AG04449 (cell line): ENCODE measurements around the gene PAXIP1.

Source experiments
- CTCF ChIA-PET: fragments of 350-600 bp; formaldehyde crosslinking; extraction: SDS; loops from one replicate; lab custom pipeline; 2021; ENCODE audit warnings: antibody characterized with exemption; lab: Yijun Ruan, JAX
- POLR2A ChIA-PET: fragments of 400-600, 350-600 bp; formaldehyde crosslinking; extraction: SDS; loops from one replicate; lab custom pipeline; 2020; ENCODE audit warnings: antibody characterized with exemption, inconsistent platforms; lab: Yijun Ruan, JAX
- DNase-seq: peaks from one replicate; pipeline ENCODE4 v3.0.0-alpha.2; 2010; ENCODE audit warnings: low read depth, low spot score
- H3K4me3 ChIP-seq: 2 replicates; pipeline ENCODE4 v1.5.1; 2011; ENCODE audit warnings: low read depth, mild to moderate bottlenecking, control low read depth, low read length
- TF ChIP-seq, protein P1 (sequence below): IDR thresholded peaks from one replicate; pipeline ENCODE4 v1.5.1; 2011; ENCODE audit warnings: mild to moderate bottlenecking, moderate library complexity, low read length, control low read depth, inconsistent platforms; ENCODE audit not compliant: insufficient read depth; ENCODE audit errors: missing control alignments

The PAXIP1 gene

DNA sequence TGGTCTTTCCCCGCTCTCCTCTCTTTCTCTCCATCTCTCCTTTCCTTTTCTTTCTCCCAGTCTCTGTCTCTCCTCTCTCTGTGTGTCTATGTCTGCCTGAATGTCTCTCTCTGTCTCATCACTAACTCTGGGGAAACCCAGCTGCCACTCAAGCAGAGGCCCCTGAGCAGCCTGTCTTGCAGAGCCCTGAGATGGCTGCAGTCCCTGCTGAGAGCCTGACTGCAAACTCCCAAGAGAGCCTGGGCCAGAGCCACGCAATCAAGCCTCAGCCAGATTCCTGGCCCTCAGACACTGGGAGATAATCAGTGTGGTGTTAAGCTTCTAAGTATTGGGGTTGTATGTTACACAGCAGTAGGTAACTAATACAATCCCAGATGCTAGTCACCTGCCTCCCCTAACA, 91.5 kb downstream of the PAXIP1 start:
- DNase-seq = no peak
- ChIA-PET CTCF (interaction anchor here (1.2 to 8.5 kb wide), 2 partner anchors 16 to 433 kb away, joined by 4 to 73 read pairs; no protein-coding TSS in a partner anchor), POLR2A (no interaction called here)
- TF ChIP-seq, protein P1, sequence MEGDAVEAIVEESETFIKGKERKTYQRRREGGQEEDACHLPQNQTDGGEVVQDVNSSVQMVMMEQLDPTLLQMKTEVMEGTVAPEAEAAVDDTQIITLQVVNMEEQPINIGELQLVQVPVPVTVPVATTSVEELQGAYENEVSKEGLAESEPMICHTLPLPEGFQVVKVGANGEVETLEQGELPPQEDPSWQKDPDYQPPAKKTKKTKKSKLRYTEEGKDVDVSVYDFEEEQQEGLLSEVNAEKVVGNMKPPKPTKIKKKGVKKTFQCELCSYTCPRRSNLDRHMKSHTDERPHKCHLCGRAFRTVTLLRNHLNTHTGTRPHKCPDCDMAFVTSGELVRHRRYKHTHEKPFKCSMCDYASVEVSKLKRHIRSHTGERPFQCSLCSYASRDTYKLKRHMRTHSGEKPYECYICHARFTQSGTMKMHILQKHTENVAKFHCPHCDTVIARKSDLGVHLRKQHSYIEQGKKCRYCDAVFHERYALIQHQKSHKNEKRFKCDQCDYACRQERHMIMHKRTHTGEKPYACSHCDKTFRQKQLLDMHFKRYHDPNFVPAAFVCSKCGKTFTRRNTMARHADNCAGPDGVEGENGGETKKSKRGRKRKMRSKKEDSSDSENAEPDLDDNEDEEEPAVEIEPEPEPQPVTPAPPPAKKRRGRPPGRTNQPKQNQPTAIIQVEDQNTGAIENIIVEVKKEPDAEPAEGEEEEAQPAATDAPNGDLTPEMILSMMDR = no peak
- H3K4me3 ChIP-seq = no peak overlapping the region

DNA sequence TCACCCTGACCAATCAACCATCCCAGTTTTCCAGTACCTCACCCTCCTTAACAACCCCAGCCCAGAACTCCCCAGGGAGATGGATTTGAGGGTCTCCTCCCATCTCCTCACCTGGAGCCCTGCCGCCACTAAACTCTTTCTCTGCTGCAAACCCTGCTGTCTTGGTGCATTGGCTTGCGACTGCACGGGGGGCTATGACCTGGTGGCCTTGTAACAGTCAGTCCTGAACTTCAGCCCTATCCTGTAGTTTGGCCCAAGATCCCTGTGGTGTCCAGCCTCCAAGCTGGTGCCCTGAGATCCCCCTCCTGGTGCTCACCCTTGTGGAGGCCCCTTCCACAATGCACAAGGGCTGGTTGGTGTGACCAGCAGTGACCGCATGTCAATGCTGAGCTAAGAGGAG, 91.9 kb downstream of the PAXIP1 start:
- POLR2A ChIA-PET = no interaction called here
- H3K4me3 ChIP-seq = no peak overlapping the region
- TF ChIP-seq, protein P1 = no peak
- CTCF ChIA-PET = interaction anchor here (1.2 to 8.5 kb wide), 2 partner anchors 16 to 434 kb away, joined by 4 to 73 read pairs; no protein-coding TSS in a partner anchor
- DNase-seq = no peak

DNA sequence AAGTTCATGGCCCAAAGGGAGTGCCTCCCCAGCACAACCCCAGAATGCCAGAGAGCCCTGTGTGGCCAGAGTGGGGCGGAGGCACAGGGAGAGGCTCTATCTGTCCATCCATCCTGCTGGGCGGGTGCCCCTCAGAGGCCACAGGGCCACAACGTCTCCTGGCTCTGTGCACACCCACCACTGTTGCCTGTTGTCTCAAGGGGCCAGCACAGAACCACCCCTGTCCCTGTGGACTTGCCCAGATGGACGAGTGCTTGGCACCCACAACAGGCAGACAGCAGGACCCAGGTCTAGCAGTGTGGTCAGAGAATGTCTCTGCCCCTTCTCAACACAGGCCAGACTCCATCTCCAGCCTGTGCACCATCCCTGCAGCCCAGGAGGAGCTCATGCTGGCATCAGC, 92.8 kb downstream of the PAXIP1 start:
- H3K4me3 ChIP-seq = no peak overlapping the region
- TF ChIP-seq, protein P1 = no peak
- POLR2A ChIA-PET = no interaction called here
- CTCF ChIA-PET = interaction anchor here (1.2 to 8.5 kb wide), 2 partner anchors 17 to 435 kb away, joined by 4 to 73 read pairs; no protein-coding TSS in a partner anchor
- no peak for DNase-seq

DNA sequence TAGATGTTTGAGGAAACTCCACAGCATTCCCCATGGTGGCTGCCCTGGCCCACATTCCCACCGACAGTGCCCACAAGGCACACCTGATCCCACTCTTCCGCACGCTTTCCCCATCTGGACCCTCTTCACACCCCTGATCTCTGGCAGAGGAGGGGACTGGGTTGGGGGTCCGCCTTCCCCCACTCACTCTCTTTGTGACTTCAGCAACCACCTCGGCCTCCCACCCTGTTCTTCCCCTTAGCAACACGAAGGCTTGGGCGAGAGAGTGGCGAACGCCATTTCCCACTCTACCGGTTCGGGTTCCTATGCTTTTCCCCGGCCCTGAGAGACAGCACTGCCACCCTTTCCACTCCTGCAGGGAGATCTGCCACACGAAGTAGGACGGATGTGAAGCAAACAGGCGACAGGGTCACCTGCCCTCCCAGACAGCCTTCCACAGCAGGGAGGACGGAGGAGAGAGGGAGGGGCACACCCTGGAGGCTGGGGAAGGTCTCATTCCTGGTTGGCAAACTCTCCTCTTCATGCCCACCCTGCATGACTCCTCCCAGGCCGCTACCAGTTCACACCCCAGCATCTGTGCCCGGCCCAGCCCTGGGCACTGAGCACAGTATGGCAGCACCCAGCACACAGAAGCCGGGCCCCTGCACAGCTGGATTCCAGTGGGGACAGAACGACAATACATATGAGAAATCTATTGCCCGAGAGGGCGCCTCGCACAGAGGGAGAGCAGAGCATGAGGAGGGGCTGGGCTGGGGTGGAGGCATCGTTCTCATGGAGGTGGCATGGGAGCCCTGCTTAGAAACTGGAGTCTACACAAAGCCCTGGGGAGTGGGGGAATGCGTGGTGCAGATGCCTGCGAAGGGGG, 93.5 kb downstream of the PAXIP1 start:
- no peak overlapping the region for H3K4me3 ChIP-seq
- TF ChIP-seq, protein P1 = no peak
- ChIA-PET CTCF (interaction anchor here (8.5 kb wide), 1 partner anchor 18 kb away, joined by 73 read pairs; no protein-coding TSS in a partner anchor), POLR2A (no interaction called here)
- no peak for DNase-seq

DNA sequence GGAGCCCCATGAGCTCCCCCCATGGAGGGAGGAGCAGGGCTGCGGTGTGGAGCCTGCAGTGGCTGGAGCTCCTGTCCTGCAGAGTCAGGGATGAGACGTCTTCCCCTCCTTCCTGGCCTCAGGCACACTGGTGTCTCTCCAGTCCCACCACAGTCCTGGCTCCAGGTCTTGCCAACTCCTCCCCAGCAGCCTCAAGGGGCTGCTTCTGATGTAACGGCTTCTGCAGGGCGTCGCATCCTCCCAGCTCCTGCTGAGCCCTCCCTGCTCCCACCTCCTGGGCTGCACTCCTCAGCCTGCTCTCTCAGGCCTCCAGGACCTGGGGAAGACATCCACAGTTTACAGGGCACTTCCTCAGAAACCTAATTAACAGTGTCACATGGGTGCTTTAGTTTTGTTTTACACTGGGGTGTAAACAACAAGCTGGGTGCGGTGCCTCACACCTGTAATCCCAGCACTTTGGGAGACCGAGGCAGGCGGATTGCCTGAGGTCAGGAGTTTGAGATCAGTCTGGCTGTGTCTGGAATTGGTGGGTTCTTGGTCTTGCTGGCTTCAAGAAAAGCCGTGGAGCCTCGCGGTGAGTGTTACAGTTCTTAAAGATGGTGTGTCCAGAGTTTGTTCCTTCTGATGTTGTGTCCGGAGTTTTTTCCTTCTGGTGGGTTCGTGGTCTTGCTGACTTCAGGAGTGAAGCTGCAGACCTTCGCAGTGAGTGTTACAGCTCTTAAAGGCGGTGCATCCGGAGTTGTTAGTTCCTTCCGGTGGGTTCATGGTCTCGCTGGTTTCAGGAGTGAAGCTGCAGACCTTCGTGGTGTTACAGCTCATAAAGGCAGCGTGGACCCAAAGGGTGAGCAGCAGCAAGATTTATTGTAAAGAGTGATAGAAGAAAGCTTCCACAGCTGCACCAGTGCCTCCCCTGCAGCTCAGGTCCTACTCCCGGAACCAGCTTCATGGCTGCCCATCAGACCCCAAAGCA, 95.0 kb downstream of the PAXIP1 start:
- no peak overlapping the region for H3K4me3 ChIP-seq
- ChIA-PET CTCF (no interaction called here), POLR2A (no interaction called here)
- DNase-seq = no peak
- TF ChIP-seq, protein P1 = no peak
